Endothelial cell of umbilical vein (primary cell): ENCODE measurements around the gene SLC52A1. TPM values are rescaled to one million over a fixed set of nuclear protein-coding genes. Genes with fewer than 3 reads are reported as not detected.

ENCODE experiments used
- BruUV-seq: library from RNA; stranded (reverse); fragments of 400-500 nt; replicated peaks from 2 replicates; lab custom pipeline; 2021; lab: Mats Ljungman, UMichigan
- CTCF ChIA-PET: fragments of 300-600, 350-600 bp; sonication (Branson Sonifier 250); formaldehyde crosslinking; loops from one replicate; lab custom pipeline; 2021; ENCODE audit warnings: antibody characterized with exemption, inconsistent platforms; lab: Charles Lee
- POLR2A ChIA-PET: fragments of 300-600, 350-600 bp; sonication (Branson Sonifier 250); formaldehyde crosslinking; loops from one replicate; lab custom pipeline; 2021; ENCODE audit warnings: antibody characterized with exemption, inconsistent platforms; lab: Charles Lee
- DNase-seq: peaks from one replicate; pipeline ENCODE4 v3.0.0-alpha.2; 2011; ENCODE audit warnings: low read depth, low spot score
- FAIRE-seq: peaks from 2 replicates; lab custom pipeline; 2011; peaks lifted over from hg19 to GRCh38; lab: Jason Lieb, UNC
- H2AFZ ChIP-seq: 2 replicates; pipeline ENCODE4 v1.6.0; 2012; ENCODE audit warnings: low read depth, low read length, control low read depth, inconsistent platforms
- H3K27ac ChIP-seq: 2 replicates; pipeline ENCODE4 v1.5.1; 2011; ENCODE audit warnings: low read depth, mild to moderate bottlenecking, control low read depth, low read length, moderate library complexity; ENCODE audit not compliant: insufficient read depth
- H3K27me3 ChIP-seq, 2 experiments: 2 replicates each; pipeline versions ENCODE4 v1.6.0 to v1.6.1; 2011; ENCODE audit warnings: low read length in 2 of 2, mixed read lengths in 1 of 2; ENCODE audit not compliant: control insufficient read depth in 2 of 2, insufficient read depth in 2 of 2
- H3K36me3 ChIP-seq, 2 experiments: 2 replicates in 1 of 2; 3 replicates in 1 of 2; pipeline ENCODE4 v1.5.1; 2011; ENCODE audit warnings: low read length in 2 of 2, mild to moderate bottlenecking in 1 of 2, moderate library complexity in 1 of 2; ENCODE audit not compliant: control insufficient read depth in 2 of 2, insufficient read depth in 2 of 2; ENCODE audit errors: extremely low read depth in 1 of 2
- H3K4me1 ChIP-seq: 3 replicates; pipeline ENCODE4 v1.5.1; 2011; ENCODE audit warnings: mild to moderate bottlenecking, low read length; ENCODE audit not compliant: control insufficient read depth, insufficient read depth; ENCODE audit errors: extremely low read depth
- H3K4me2 ChIP-seq: 2 replicates; pipeline ENCODE4 v1.6.1; 2011; ENCODE audit warnings: low read length, control low read depth, mixed read lengths; ENCODE audit not compliant: insufficient read depth
- H3K4me3 ChIP-seq, 3 experiments: fragments of 200-600 bp in 1 of 3; sonication (generic), shearing (Covaris generic) in 1 of 3; replicated peaks in 1 of 3; 2 replicates each; pipeline ENCODE4 v1.5.1; 2011 to 2016; ENCODE audit warnings: control low read depth in 3 of 3, low read length in 3 of 3, mild to moderate bottlenecking in 2 of 3, inconsistent platforms in 1 of 3, low read depth in 1 of 3, moderate library complexity in 1 of 3; ENCODE audit not compliant: insufficient read depth in 1 of 3
- H3K79me2 ChIP-seq: 2 replicates; pipeline ENCODE4 v1.6.0; 2012; ENCODE audit warnings: low read length, inconsistent platforms; ENCODE audit not compliant: control insufficient read depth, insufficient read depth
- H3K9ac ChIP-seq: replicated peaks from 2 replicates; pipeline ENCODE3; 2011; ENCODE audit warnings: low read length, control low read depth; ENCODE audit not compliant: insufficient read depth; ENCODE audit errors: extremely low read depth
- H3K9me1 ChIP-seq: replicated peaks from 3 replicates; pipeline ENCODE4 v1.6.0; 2011; ENCODE audit warnings: mild to moderate bottlenecking, low read length; ENCODE audit not compliant: control insufficient read depth, insufficient read depth; ENCODE audit errors: extremely low read depth
- H3K9me3 ChIP-seq: replicated peaks from 2 replicates; pipeline ENCODE4 v1.5.1; 2012; ENCODE audit warnings: low read length, inconsistent platforms; ENCODE audit not compliant: control insufficient read depth, insufficient read depth
- H4K20me1 ChIP-seq: replicated peaks from 2 replicates; pipeline ENCODE3; 2011; ENCODE audit warnings: mild to moderate bottlenecking, low read length; ENCODE audit not compliant: control insufficient read depth, insufficient read depth; ENCODE audit errors: extremely low read depth
- CTCF ChIP-seq, 2 donors: IDR thresholded peaks; 1 replicate in 1 of 2; 2 replicates in 1 of 2; pipeline ENCODE4 v1.5.1; 2011; ENCODE audit warnings: low read length in 2 of 2, mild to moderate bottlenecking in 2 of 2, moderate library complexity in 2 of 2, control low read depth in 1 of 2, inconsistent platforms in 1 of 2, low read depth in 1 of 2; ENCODE audit not compliant: insufficient read depth in 1 of 2; ENCODE audit errors: extremely low read depth in 1 of 2
- EZH2 ChIP-seq: IDR thresholded peaks from 2 replicates; pipeline ENCODE4 v1.6.1; 2012; ENCODE audit warnings: borderline replicate concordance, low read depth, mild to moderate bottlenecking, moderate library complexity, low read length, inconsistent platforms; ENCODE audit not compliant: severe bottlenecking
- FOS ChIP-seq: IDR thresholded peaks from 2 replicates; pipeline ENCODE4 v1.6.1; 2011; ENCODE audit warnings: mild to moderate bottlenecking, low read length, moderate library complexity, borderline replicate concordance; ENCODE audit not compliant: insufficient read depth
- GATA2 ChIP-seq: IDR thresholded peaks from 2 replicates; pipeline ENCODE4 v1.7.0; 2011; ENCODE audit warnings: low read depth, mild to moderate bottlenecking, moderate library complexity, mixed read lengths, low read length; ENCODE audit not compliant: insufficient read length, insufficient read depth
- JUN ChIP-seq: IDR thresholded peaks from 2 replicates; pipeline ENCODE4 v1.6.1; 2011; ENCODE audit warnings: borderline replicate concordance, low read depth; ENCODE audit not compliant: insufficient read length, insufficient read depth
- MAX ChIP-seq: IDR thresholded peaks from 2 replicates; pipeline ENCODE4 v1.6.1; 2011; ENCODE audit not compliant: insufficient read depth, insufficient read length
- MYC ChIP-seq: IDR thresholded peaks from one replicate; pipeline ENCODE4 v1.6.1; 2011; ENCODE audit warnings: mild to moderate bottlenecking, low read depth, low read length
- POLR2A ChIP-seq: IDR thresholded peaks from 2 replicates; pipeline ENCODE4 v1.6.1; 2012; ENCODE audit warnings: low read depth, mild to moderate bottlenecking, control low read depth, low read length
- POLR2AphosphoS5 ChIP-seq: IDR thresholded peaks from 2 replicates; pipeline ENCODE4 v1.6.1; 2012; ENCODE audit warnings: low read depth, mild to moderate bottlenecking, control low read depth, low read length, moderate library complexity; ENCODE audit not compliant: insufficient read depth
- dilution Hi-C: fragments of 300-500 bp; cut with MboI; formaldehyde crosslinking; loops from one replicate; pipeline ENCODE4 v1.15.0; 2019; ENCODE audit warnings: low sequenced_read_pairs; ENCODE audit not compliant: extremely low pct_ligation_motif_present
- intact Hi-C: fragments of 100-400 bp; cut with micrococcal nuclease; formaldehyde crosslinking; loops from one replicate; pipeline ENCODE4 v1.10.0; 2022
- polyA plus RNA-seq, 4 experiments: library from polyadenylated mRNA; depleted of rRNA in 3 of 4; stranded (reverse) in 3 of 4; unstranded in 1 of 4; fragments of >200 nt; gene quantifications; 2 replicates each; pipeline versions ENCODE4 v1.2.1 to v1.2.3, GENCODE V29; 2011 to 2012; ENCODE audit warnings: missing spikeins in 1 of 4
- total RNA-seq: library from RNA; stranded (reverse); gene quantifications from 2 replicates; pipeline ENCODE4 v1.2.3, GENCODE V29; 2021

The SLC52A1 gene
- total and polyA plus RNA-seq, 2 donors (not counting 3 experiments of a cell fraction or from before 2014, with no cell fraction given) = 0.04 TPM; not detected in 1

- Histone ChIP-seq H2AFZ (no peak overlapping the region), H3K9ac (no peak overlapping the region), H3K9me3 (no peaks in the 10 kb centered on the region), H3K36me3 (no peaks in the 10 kb centered on the region), H3K4me2 (no peak overlapping the region), H4K20me1 (no peaks in the 10 kb centered on the region), H3K4me1 (peaks cover 6% of the 10 kb centered on the region), H3K9me1 (no peaks in the 10 kb centered on the region), H3K79me2 (no peaks in the 10 kb centered on the region), H3K27ac (no peak overlapping the region), H3K4me3 (no peak overlapping the region), H3K27me3 (no peaks in the 10 kb centered on the region)
- no TSS peak for BruUV-seq
- no peak for TF ChIP-seq FOS
- TF ChIP-seq JUN = no peak
- TF ChIP-seq POLR2A = no peak
- TF ChIP-seq EZH2 = no peak
- TF ChIP-seq MYC = no peak
- no peak for TF ChIP-seq POLR2AphosphoS5
- no peak for TF ChIP-seq MAX
- TF ChIP-seq GATA2 = no peak
- no peak for TF ChIP-seq CTCF (IDR thresholded peaks at IDR 0.05; ENCODE audit: extremely low read depth in 1 of 2, insufficient read depth in 1 of 2, low read depth in 1 of 2, low read length in 2 of 2)
- intact Hi-C loops (no loop called here), dilution Hi-C loops (no loop called here)
- CTCF ChIA-PET = interaction anchor here (0.9 to 2.2 kb wide), 3 partner anchors 12 to 78 kb away, joined by 3 to 9 read pairs (median 4); no protein-coding TSS in a partner anchor
- DNase-seq (no peak), FAIRE-seq (no peak)
- POLR2A ChIA-PET = no interaction called here
These were observed 15.1 kb upstream of the SLC52A1 start for GRCh38 chr17:5050278-5050677.
